Astrocyte of the hippocampus (primary cell): Measurements from ENCODE around the gene RFT1.

Experiments
- DNase-seq: peaks from one replicate; pipeline ENCODE4 v3.0.0; 2011; ENCODE audit warnings: low read depth, low spot score

Gene RFT1

GRCh38 chr3:53092216-53092615 lies 38.0 kb downstream of the RFT1 start:
- DNase-seq = no peak

- DNase-seq = no peak
Observed at GRCh38 chr3:53091011-53091410, 39.2 kb downstream of the RFT1 start.

GRCh38 chr3:53089511-53089910 lies 40.7 kb downstream of the RFT1 start:
- no peak for DNase-seq

- DNase-seq = no peak
Observed at GRCh38 chr3:53085476-53085875, 44.8 kb downstream of the RFT1 start.

DNA sequence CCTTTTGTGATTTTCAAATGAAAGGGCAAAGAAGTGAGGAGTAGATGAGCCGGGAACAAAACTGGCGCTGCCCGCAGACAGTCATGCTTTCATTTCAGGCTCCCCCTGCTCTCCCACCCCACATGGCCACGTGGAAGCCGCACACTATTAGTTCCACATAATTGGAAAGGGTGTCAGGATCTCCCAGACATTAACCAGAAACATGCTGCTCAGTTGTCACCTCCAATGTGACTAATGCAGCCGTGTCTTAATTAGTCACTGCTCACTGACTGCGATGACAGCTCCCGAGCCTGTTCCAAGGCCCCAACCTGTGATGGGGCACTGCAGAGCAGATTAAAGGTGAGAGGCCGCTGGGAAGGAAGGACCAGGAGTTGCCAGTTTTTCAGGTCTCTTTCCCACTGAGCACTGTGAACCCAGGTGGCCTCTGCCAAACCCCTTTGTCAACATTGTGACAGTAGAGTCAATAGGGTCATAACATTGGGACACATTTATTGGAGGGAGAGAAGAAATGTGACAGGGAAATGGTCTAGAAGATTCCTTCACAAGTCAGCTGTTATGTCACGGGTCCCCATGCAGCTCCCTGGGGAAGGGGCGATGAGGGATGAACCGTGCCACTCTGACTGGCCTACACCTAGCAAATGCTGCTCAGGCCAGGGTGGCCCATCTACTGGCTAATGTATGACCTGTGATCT lies 45.8 kb downstream of the RFT1 start:
- peak; percentile 69 for DNase-seq

DNA sequence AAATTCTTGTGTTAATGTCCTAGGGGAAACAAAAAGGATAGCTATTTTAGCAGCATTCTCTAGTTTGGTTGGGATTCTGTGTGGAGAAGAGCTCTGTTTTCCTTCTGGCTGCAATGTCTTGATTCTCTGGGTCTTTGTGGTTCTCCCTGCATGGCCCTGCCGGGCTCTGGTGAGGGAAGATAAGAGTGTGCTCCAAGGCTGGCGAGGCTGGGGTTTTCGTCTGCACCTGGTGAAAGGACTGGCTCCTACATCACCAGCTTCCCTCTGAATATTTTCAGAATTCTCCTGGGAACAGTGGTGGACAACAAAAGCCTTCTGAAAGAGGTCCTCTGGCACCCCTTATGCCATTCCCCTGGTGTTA lies 46.3 kb downstream of the RFT1 start:
- no peak for DNase-seq

GRCh38 chr3:53083521-53083920 lies 46.7 kb downstream of the RFT1 start:
- DNase-seq = peak; percentile 79

- DNase-seq = no peak
Observed at GRCh38 chr3:53082736-53083135, 47.5 kb downstream of the RFT1 start.

DNA sequence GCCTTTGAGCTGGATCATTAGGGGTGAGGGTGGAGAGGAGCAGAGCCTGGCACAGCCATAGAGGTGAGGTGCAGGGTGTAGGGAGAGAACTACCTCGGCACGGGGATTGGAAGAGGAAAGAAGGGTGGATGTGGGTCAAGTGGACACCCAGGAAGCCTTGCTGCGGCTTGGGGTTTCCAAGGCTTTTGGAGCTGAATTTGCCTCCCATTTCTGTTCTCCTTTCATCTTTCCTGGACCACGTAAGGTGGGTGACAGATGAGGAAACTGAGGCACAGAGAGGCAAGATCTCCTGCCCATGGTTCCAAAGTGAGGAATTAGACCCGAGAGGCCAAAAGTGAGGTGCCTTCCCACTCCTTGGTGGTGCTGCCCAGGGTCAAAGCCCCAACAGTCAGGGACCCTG lies 48.9 kb downstream of the RFT1 start:
- DNase-seq = no peak

- no peak for DNase-seq
Observed at GRCh38 chr3:53080612-53081205, 49.5 kb downstream of the RFT1 start.

- no peak for DNase-seq
Observed at GRCh38 chr3:53079791-53080555, 50.3 kb downstream of the RFT1 start.

DNA sequence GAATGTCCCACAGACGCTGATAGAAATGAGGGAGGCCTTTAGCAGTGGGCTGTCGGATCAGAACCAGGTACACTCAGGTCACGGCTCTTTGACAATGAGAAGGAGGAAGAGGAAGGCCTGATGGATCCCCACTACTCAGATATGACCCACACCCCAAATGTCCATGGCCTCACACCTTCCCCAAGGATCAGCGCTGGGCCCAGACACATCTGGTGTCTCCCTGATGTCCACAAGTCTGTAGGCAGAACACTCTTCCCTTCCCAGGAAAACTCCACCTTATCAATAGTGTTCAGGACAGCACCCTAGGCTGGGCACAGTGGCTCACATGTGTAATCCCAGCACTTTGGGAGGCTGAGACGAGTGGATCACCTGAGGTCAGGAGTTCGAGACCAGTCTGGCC lies 51.1 kb downstream of the RFT1 start:
- DNase-seq = no peak

- no peak for DNase-seq
Observed at GRCh38 chr3:53078656-53079055, 51.6 kb downstream of the RFT1 start.

- DNase-seq = no peak
Observed at GRCh38 chr3:53077476-53078220, 52.6 kb downstream of the RFT1 start.

DNA sequence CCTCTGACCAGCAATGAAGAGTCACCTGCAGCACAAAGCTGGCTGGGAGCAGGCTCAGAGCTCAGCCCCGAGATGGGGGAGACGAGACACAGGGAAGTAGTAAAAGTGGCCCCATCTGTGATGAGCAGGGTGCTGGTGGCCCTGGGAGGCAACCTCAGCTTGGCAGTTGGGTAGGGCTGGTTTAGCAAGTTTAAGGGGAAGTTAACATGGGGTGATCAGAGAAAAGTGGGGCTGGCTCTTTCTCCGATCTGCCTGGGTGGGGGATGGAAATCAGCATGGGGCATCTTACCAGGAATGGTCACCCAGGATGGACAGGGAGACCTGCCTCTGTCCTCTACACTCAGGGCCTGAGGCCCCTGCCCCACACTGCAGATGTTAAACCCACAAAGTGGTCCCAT lies 54.5 kb downstream of the RFT1 start:
- DNase-seq = no peak

GRCh38 chr3:53074761-53075742 lies 55.2 kb downstream of the RFT1 start:
- no peak for DNase-seq

DNA sequence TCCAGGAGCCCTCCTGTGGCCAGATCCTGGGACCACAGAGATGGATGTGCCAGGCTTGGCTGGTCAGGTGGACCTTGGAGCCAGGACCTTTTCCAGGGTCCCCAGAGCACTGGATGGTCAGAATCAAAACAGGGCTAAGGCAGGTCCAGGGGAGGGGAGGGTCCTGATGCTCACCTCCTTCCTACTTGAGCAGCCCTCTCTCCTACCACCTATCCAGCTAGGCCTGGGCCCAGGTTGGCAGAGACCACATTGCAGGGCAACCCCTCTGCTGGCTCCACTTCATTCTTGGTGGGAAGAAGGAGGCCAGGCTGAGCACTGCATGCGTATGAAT lies 55.9 kb downstream of the RFT1 start:
- DNase-seq = no peak

GRCh38 chr3:53073553-53074365 lies 56.5 kb downstream of the RFT1 start:
- DNase-seq = no peak

- DNase-seq = peak; percentile 85
Observed at GRCh38 chr3:53072653-53073552, 57.3 kb downstream of the RFT1 start.
